Spinal cord (tissue), 10 donors: ENCODE results near the gene CDKN3. TPM values are rescaled to one million over a fixed set of nuclear protein-coding genes. Genes with fewer than 3 reads are reported as not detected.
"Not testable (repeated sequence)": the region's sequence is repeated elsewhere in the genome, so short reads cannot be mapped to it uniquely, and the experiment has no call there.

Source experiments
- DNase-seq, 6 donors: peaks; one replicate each; pipeline versions ENCODE4 v3.0.0 to v3.0.0-alpha.2; 2013 to 2015; ENCODE audit warnings: low spot score in 6 of 6, low read depth in 4 of 6
- H3K27ac ChIP-seq: one replicate; pipeline ENCODE4 v1.5.1; 2013; ENCODE audit warnings: low read depth, low read length, control low read depth
- H3K27me3 ChIP-seq: one replicate; pipeline ENCODE4 v1.6.1; 2013; ENCODE audit warnings: low read length; ENCODE audit not compliant: control insufficient read depth, insufficient read depth
- H3K36me3 ChIP-seq: one replicate; pipeline ENCODE4 v1.6.1; 2013; ENCODE audit warnings: low read length; ENCODE audit not compliant: control insufficient read depth, insufficient read depth
- H3K4me1 ChIP-seq: one replicate; pipeline ENCODE4 v1.6.1; 2013; ENCODE audit warnings: low read length; ENCODE audit not compliant: control insufficient read depth, insufficient read depth
- H3K4me3 ChIP-seq: one replicate; pipeline ENCODE4 v1.5.1; 2013; ENCODE audit warnings: low read depth, low read length, control low read depth
- H3K9me3 ChIP-seq: one replicate; pipeline ENCODE4 v1.6.1; 2013; ENCODE audit warnings: low read length; ENCODE audit not compliant: control insufficient read depth, insufficient read depth
- WGBS: methylation state at CpG from one replicate; pipeline ENCODE4 v1.1.5; 2013; ENCODE audit warnings: missing lambda C conversion rate; ENCODE audit not compliant: insufficient coverage; 5-methylcytosine and 5-hydroxymethylcytosine counted together
- polyA plus RNA-seq, 2 donors: library from polyadenylated mRNA; unstranded; fragments of 120-200 nt; gene quantifications; one replicate each; pipeline ENCODE4 v1.2.1, GENCODE V29; 2013; ENCODE audit not compliant: insufficient read length in 2 of 2
- total RNA-seq, 2 donors: library from RNA; depleted of rRNA in 1 of 2; stranded (reverse); fragments of 120-200 nt in 1 of 2; fragments of >200 nt in 1 of 2; gene quantifications; one replicate each; pipeline versions ENCODE4 v1.2.3 to v1.2.4, GENCODE V29; 2013 to 2014
- donor health status: healthy.

Gene CDKN3
- total and polyA plus RNA-seq, 4 donors = 16.3 to 18.6 (median 17.9) TPM

DNA sequence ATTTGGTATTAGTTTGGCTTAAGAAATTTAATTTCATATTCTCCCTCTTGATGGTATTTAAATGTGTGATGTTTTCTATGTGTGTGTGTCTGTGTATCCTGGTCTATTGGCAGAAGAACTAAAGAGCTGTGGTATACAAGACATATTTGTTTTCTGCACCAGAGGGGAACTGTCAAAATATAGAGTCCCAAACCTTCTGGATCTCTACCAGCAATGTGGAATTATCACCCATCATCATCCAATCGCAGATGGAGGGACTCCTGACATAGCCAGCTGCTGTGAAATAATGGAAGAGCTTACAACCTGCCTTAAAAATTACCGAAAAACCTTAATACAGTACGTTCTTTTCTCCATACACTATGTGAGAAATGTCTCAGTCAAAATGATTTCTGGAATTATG, 14.6 kb downstream of the CDKN3 start:
- H3K36me3 ChIP-seq = no peaks in the 10 kb centered on the region
- peak in 1 of 6 donors; percentile 92 for DNase-seq
- no peaks in the 10 kb centered on the region for H3K27me3 ChIP-seq
- H3K9me3 ChIP-seq = no peaks in the 10 kb centered on the region
- no peak overlapping the region for H3K27ac ChIP-seq
- WGBS = 80% methylated on average over 1 of the region's 3 CpGs
- H3K4me3 ChIP-seq = no peak overlapping the region
- H3K4me1 ChIP-seq = no peaks in the 10 kb centered on the region

- H3K4me3 ChIP-seq = no peak overlapping the region
- peak in 2 of 6 donors; percentile 44 to 67 for DNase-seq
- no peak overlapping the region for H3K27ac ChIP-seq
- no peaks in the 10 kb centered on the region for H3K36me3 ChIP-seq
- H3K27me3 ChIP-seq = no peaks in the 10 kb centered on the region
- no peaks in the 10 kb centered on the region for H3K4me1 ChIP-seq
- 14% methylated on average over 2 of the region's 7 CpGs for WGBS
- no peaks in the 10 kb centered on the region for H3K9me3 ChIP-seq
Measured at GRCh38 chr14:54420478-54421142, 23.8 kb downstream of the CDKN3 start.

DNA sequence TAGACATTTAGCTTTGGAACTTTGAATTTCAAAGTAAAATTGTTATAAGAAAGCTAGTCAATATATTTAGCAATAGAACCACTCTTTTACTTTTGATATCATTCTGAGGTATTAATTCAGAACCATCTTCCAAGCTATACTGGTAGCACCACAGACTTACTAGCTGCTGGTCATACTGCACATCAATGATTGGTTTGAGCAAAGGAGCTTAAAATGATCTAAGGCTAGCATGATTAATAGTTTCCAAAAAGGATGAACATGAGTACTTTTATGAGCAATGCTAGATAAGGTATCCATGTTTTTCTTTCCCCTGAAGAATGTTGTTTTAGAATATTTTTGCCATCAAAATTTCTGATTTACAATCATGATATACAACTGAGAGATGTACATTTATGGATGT, 27.2 kb downstream of the CDKN3 start:
- DNase-seq = no peak
- no peaks in the 10 kb centered on the region for H3K9me3 ChIP-seq
- no peak overlapping the region for H3K4me3 ChIP-seq
- H3K27me3 ChIP-seq = no peaks in the 10 kb centered on the region
- H3K27ac ChIP-seq = no peak overlapping the region
- no peaks in the 10 kb centered on the region for H3K4me1 ChIP-seq
- peaks cover under 1% of the 10 kb centered on the region for H3K36me3 ChIP-seq

DNA sequence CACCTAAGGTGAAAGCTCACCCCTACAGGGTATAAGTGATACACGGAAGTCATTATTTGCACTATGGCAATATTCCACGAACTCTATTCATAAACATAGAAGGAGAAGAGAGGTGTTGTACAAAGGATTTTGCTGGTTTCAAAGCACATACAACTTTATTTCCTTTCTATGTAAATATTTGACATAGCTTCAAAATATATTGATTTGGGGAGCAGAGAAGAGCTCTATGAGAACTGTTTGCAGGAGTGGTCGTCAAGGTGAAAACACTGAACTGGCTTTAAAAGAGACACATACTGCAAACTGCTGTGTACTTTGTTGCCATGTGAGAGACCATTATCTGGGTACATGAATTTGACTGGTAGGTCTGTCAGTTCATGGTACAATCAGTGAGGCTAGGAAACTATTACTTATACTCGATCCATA, 27.7 kb downstream of the CDKN3 start:
- Histone ChIP-seq H3K27ac (no peak overlapping the region), H3K27me3 (no peaks in the 10 kb centered on the region), H3K4me1 (no peaks in the 10 kb centered on the region), H3K9me3 (no peaks in the 10 kb centered on the region), H3K36me3 (peaks cover 5% of the 10 kb centered on the region), H3K4me3 (no peak overlapping the region)
- 63% methylated on average over 1 of the region's 4 CpGs for WGBS
- no peak for DNase-seq

DNA sequence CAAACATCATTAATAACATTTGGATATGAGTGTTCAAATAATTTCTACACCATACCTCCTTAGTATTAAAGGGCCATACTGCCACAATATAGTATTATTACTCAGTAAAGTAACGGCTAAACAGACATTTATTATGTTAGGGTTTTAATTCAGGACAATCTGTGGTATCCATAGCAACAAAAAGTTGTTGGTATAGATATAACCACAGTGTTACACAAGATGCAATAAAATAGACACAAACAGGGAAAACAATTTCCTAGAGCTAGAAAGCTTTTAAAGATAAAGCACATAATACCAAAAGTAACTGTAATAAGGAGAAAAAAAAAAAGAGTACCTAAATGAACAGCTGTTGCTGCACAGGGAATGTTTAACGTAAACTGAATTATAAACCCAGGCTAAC, 28.3 kb downstream of the CDKN3 start:
- no CpG with 5 or more reads among the region's 2 CpGs for WGBS
- Histone ChIP-seq H3K9me3 (no peaks in the 10 kb centered on the region), H3K4me1 (no peaks in the 10 kb centered on the region), H3K27me3 (no peaks in the 10 kb centered on the region), H3K27ac (no peak overlapping the region), H3K36me3 (peaks cover 5% of the 10 kb centered on the region), H3K4me3 (no peak overlapping the region)
- no peak for DNase-seq

DNA sequence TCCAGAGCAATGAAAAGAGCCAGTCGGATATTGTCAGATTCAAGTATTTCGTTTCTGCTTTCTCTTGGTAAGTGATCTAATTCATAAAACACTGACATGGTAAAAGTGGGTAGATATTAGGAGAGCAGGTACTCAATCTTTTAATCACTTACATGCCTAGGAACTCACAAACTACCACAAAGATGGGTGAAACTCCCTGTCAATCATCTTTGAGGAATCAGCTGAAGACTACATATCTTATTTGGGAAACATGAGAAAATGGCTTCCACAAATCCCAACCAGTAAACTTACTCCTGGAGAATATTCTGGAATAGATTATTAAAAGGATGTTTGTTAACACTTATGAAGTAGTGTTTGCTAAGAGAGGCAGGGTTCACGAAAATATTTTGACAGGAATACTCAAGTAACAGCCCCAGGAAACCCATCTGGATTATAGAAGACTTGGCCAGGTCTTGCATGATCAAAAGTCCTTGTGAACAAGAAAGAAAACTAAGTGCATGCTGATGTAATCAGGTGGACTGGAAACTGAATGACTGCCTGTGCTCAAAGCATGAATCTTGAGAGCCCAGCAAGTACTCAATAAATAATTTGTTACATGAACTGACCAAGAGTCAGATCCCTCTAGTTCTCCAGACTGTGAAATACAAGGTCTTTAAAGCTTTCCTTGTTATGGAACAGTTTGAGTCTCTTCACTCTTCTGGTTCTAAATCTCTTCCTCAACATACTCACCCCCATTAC, 28.9 kb downstream of the CDKN3 start:
- DNase-seq = no peak
- Histone ChIP-seq H3K9me3 (no peaks in the 10 kb centered on the region), H3K4me3 (no peak overlapping the region), H3K27me3 (no peaks in the 10 kb centered on the region), H3K36me3 (peaks cover 6% of the 10 kb centered on the region), H3K27ac (no peak overlapping the region), H3K4me1 (no peaks in the 10 kb centered on the region)
- no CpG with 5 or more reads among the region's 3 CpGs for WGBS

GRCh38 chr14:54427871-54428270, 31.1 kb downstream of the CDKN3 start:
- Histone ChIP-seq H3K4me3 (no peak overlapping the region), H3K27me3 (no peaks in the 10 kb centered on the region), H3K36me3 (peaks cover 9% of the 10 kb centered on the region), H3K9me3 (no peaks in the 10 kb centered on the region), H3K4me1 (no peaks in the 10 kb centered on the region), H3K27ac (no peak overlapping the region)
- WGBS = no CpG with 5 or more reads among the region's 3 CpGs
- DNase-seq = peak in 2 of 6 donors; percentile 11 to 74

DNA sequence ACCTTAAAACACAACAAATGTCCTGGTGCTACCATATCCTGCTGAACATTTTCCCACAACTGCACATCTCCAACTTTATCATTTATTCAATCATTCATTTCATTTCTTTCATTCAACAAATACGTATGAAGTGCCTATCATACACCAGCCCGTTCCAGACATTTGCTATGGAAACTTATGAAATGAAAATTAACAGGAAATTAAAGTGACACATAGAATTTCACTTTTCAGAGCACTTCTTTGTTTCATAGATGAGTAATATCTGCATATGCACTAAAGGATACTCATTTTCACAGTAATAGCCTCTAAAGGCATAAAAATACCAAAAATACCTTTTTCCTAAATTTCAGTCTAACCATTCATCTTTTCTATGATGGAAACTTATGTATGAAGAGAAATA, 31.7 kb downstream of the CDKN3 start:
- Histone ChIP-seq H3K36me3 (peaks cover 9% of the 10 kb centered on the region), H3K4me3 (no peak overlapping the region), H3K27ac (no peak overlapping the region), H3K9me3 (no peaks in the 10 kb centered on the region), H3K4me1 (no peaks in the 10 kb centered on the region), H3K27me3 (no peaks in the 10 kb centered on the region)
- WGBS = no CpG with 5 or more reads among the region's 2 CpGs
- no peak for DNase-seq

DNA sequence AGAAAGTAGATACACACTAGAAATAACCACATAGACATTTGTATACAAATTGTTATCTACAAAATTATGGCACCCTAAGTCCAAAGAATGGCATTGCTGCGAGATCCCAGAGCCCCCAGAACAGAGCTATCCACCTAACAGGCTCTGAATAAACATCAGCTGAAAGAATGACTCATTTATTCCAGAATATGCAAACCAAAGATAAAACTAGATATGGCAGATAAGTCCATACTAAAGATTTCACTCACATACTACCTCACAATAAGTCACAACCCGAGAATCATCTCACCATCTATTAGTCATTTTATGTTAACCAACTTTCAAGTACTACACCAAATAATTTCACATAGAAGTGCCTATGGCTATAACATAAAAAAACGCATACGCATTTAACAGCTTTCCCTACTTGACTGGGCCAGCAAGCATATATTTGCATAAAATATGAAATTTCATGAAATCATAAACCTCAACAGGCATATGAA, 38.7 kb downstream of the CDKN3 start:
- Histone ChIP-seq H3K4me3 (no peak overlapping the region), H3K4me1 (peaks cover 6% of the 10 kb centered on the region), H3K36me3 (peaks cover 4% of the 10 kb centered on the region), H3K27me3 (no peaks in the 10 kb centered on the region), H3K27ac (no peak overlapping the region), H3K9me3 (no peaks in the 10 kb centered on the region)
- no peak for DNase-seq
- WGBS = 89% methylated on average over 3 of the region's 4 CpGs

DNA sequence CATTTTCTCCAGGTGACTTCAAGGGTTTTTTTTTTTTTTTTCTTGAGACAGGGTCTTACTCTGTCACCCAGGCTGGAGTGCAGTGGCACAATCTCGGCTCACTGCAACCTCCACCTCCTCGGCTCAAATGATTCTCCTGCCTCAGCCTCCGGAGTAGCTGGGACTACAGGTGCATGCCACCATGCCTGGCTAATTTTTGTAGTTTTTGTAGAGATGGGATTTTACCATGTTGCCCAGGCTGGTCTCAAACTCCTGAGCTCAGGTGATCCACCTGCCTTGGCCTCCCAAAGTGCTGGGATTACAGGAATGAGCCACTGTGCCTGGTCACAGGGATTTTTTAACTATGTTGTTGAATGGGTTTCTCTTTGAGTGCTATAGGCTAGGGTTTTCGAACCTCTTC, 41.1 kb downstream of the CDKN3 start:
- H3K27me3 ChIP-seq, H3K4me3 ChIP-seq, H3K27ac ChIP-seq, H3K36me3 ChIP-seq, DNase-seq, H3K4me1 ChIP-seq, H3K9me3 ChIP-seq: not testable (repeated sequence)
- WGBS = no CpG with 5 or more reads among the region's 4 CpGs
